Measurements from ENCODE around the gene MCU. TPM values are rescaled to one million over a fixed set of nuclear protein-coding genes. Genes with fewer than 3 reads are reported as not detected.

MCU gene
- total and polyA plus RNA-seq, 2 of the 4 experiments (the other 2 are of a cell fraction): 36.2 to 36.7 TPM

DNA sequence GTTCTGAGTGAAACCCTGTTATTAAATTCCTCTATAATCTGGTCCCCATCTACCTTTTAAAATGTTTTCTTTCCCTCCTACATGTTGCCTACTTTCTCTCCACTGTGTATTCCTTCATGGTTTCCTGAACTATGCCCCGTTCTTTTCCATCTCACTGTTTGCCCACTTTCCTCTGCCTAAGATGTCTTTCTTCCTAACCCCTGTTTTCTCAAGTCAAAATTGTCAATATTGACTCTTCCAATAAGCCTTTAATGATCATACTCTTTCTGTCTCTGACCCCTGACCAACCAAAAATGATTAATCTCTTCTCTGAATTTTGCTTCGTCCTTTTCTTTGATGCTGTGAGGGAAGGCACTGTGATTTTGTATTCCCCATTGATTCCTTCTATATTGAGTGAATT is 171.0 kb downstream of the MCU start:
- H2BK20ac ChIP-seq (ENCODE audit: low read depth, low read length): no peak overlapping the region
- ChIA-PET POLR2A (ENCODE audit: unreplicated experiment) (no interaction called here), CTCF (no interaction called here)
- no peak overlapping the region for H2AFZ ChIP-seq (replicated peaks; ENCODE audit: low read length, poor library complexity)
- intact Hi-C loops (cut with micrococcal nuclease): no loop called here
- ATAC-seq (ENCODE audit: low read depth) (no peak), DNase-seq (no peak)
- H2AK5ac ChIP-seq (ENCODE audit: low read depth, low read length): no peak overlapping the region
- H2AK9ac ChIP-seq (replicated peaks; ENCODE audit: low read depth, low read length, poor library complexity): no peak overlapping the region
- H4K5ac ChIP-seq (ENCODE audit: low read depth, low read length): no peak overlapping the region
- dilution Hi-C loops (cut with HindIII; ENCODE audit: low sequenced_read_pairs, unreplicated experiment): no loop called here
- no peaks in the 10 kb centered on the region for H3K9me1 ChIP-seq (ENCODE audit: insufficient read depth, low read length)
- H3K4me1 ChIP-seq (ENCODE audit: control insufficient read depth, insufficient read depth, low read length): no peaks in the 10 kb centered on the region
- H3K36me3 ChIP-seq (ENCODE audit: control insufficient read depth, insufficient read depth, low read length): peaks cover 13% of the 10 kb centered on the region
- in situ Hi-C loops (cut with MboI; ENCODE audit: low sequenced_read_pairs): no loop called here
- H3K79me1 ChIP-seq (ENCODE audit: low read depth in 1 of 2, low read length in 2 of 2): peaks cover 3 to 5% of the 10 kb centered on the region in 2 experiments; a peak in 2 of 4 replicates
- no peak overlapping the region for H3K18ac ChIP-seq (ENCODE audit: low read depth, low read length)
- BruUV-seq (replicated peaks): no TSS peak
- H3K4me2 ChIP-seq (ENCODE audit: low read depth, low read length): no peak overlapping the region
- no peaks in the 10 kb centered on the region for H3K9me3 ChIP-seq (ENCODE audit: control insufficient read depth, insufficient read depth, low read length)
- no peak overlapping the region for H3K27ac ChIP-seq (ENCODE audit: insufficient read depth, low read length)
- H2BK120ac ChIP-seq (ENCODE audit: low read depth, low read length): no peak overlapping the region
- H3K56ac ChIP-seq (ENCODE audit: extremely low read depth, insufficient read depth, low read length): no peak overlapping the region
- H3K27me3 ChIP-seq (ENCODE audit: control insufficient read depth, insufficient read depth, low read length): no peaks in the 10 kb centered on the region
- H2BK5ac ChIP-seq (ENCODE audit: low read depth, low read length, poor library complexity, severe bottlenecking): no peak overlapping the region
- no peak overlapping the region for H3K14ac ChIP-seq (replicated peaks; ENCODE audit: low read depth, low read length)
- H3K4ac ChIP-seq (ENCODE audit: low read depth, low read length): no peak overlapping the region
- no peak overlapping the region for H2BK15ac ChIP-seq (ENCODE audit: low read depth, low read length)
- H3K4me3 ChIP-seq (ENCODE audit: insufficient read depth, low read depth, low read length): no peak overlapping the region
- H4K8ac ChIP-seq (ENCODE audit: low read depth in 2 of 2, low read length in 2 of 2): no peak overlapping the region
- H4K91ac ChIP-seq (ENCODE audit: insufficient read depth, low read depth, low read length): no peak overlapping the region
- 100% methylated on average over 1 of the region's 2 CpGs; no CpG with 5 or more reads in 1 of the 2 experiments for WGBS, 2 experiments (ENCODE audit: extremely low coverage in 2 of 2, insufficient read length in 1 of 2)
- no peak overlapping the region for H3K9ac ChIP-seq (ENCODE audit: low read depth, low read length)
- no peaks in the 10 kb centered on the region for H4K20me1 ChIP-seq (ENCODE audit: insufficient read depth, low read length)
- TF ChIP-seq RCOR1 (IDR thresholded peaks at IDR 0.05; ENCODE audit: insufficient replicate concordance, low read length) (no peak), NFE2L2 (IDR thresholded peaks at IDR 0.05; ENCODE audit: low read depth, low read length) (no peak), POLR2A (IDR thresholded peaks at IDR 0.05; ENCODE audit: low read depth, low read length) (no peak), CHD1 (IDR thresholded peaks at IDR 0.05; ENCODE audit: low read depth, low read length) (no peak), MXI1 (IDR thresholded peaks at IDR 0.05; ENCODE audit: borderline replicate concordance, low read depth, low read length) (no peak), RFX5 (IDR thresholded peaks at IDR 0.05; ENCODE audit: low read depth, low read length) (no peak), FOS (IDR thresholded peaks at IDR 0.05; ENCODE audit: low read depth, low read length) (no peak), CEBPB (IDR thresholded peaks at IDR 0.05; ENCODE audit: low read depth, low read length) (no peak), RAD21 (IDR thresholded peaks at IDR 0.05; ENCODE audit: low read length) (no peak), SMC3 (IDR thresholded peaks at IDR 0.05; ENCODE audit: low read depth, low read length) (no peak), MAFK (IDR thresholded peaks at IDR 0.05; ENCODE audit: low read depth, low read length) (no peak)
- TF ChIP-seq, protein P1, sequence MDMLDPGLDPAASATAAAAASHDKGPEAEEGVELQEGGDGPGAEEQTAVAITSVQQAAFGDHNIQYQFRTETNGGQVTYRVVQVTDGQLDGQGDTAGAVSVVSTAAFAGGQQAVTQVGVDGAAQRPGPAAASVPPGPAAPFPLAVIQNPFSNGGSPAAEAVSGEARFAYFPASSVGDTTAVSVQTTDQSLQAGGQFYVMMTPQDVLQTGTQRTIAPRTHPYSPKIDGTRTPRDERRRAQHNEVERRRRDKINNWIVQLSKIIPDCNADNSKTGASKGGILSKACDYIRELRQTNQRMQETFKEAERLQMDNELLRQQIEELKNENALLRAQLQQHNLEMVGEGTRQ (IDR thresholded peaks at IDR 0.05; ENCODE audit: low read depth, low read length): no peak
- TF ChIP-seq, protein P2, sequence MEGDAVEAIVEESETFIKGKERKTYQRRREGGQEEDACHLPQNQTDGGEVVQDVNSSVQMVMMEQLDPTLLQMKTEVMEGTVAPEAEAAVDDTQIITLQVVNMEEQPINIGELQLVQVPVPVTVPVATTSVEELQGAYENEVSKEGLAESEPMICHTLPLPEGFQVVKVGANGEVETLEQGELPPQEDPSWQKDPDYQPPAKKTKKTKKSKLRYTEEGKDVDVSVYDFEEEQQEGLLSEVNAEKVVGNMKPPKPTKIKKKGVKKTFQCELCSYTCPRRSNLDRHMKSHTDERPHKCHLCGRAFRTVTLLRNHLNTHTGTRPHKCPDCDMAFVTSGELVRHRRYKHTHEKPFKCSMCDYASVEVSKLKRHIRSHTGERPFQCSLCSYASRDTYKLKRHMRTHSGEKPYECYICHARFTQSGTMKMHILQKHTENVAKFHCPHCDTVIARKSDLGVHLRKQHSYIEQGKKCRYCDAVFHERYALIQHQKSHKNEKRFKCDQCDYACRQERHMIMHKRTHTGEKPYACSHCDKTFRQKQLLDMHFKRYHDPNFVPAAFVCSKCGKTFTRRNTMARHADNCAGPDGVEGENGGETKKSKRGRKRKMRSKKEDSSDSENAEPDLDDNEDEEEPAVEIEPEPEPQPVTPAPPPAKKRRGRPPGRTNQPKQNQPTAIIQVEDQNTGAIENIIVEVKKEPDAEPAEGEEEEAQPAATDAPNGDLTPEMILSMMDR (conservative IDR thresholded peaks at IDR 0.05; ENCODE audit: low read depth, low read length): no peak
- TF ChIP-seq, protein P3, sequence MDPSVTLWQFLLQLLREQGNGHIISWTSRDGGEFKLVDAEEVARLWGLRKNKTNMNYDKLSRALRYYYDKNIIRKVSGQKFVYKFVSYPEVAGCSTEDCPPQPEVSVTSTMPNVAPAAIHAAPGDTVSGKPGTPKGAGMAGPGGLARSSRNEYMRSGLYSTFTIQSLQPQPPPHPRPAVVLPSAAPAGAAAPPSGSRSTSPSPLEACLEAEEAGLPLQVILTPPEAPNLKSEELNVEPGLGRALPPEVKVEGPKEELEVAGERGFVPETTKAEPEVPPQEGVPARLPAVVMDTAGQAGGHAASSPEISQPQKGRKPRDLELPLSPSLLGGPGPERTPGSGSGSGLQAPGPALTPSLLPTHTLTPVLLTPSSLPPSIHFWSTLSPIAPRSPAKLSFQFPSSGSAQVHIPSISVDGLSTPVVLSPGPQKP (IDR thresholded peaks at IDR 0.05; ENCODE audit: borderline replicate concordance, low read depth, low read length): no peak
- no peak overlapping the region for H3K23ac ChIP-seq (ENCODE audit: low read depth, low read length)

Data from IMR-90 (cell line).